SU-DHL-6 (cell line): ENCODE data around the gene ZAR1L.

Experiments used
- CTCF ChIP-seq: fragments of 200-600 bp; sonication (generic); IDR thresholded peaks from one replicate; pipeline ENCODE4 v1.5.1; 2017; ENCODE audit warnings: antibody characterized with exemption, mild to moderate bottlenecking, low read length, moderate library complexity; ENCODE audit not compliant: insufficient read depth, poor library complexity, severe bottlenecking
- EZH2phosphoT487 ChIP-seq: fragments of 200-600 bp; sonication (generic), shearing (Covaris generic); conservative IDR thresholded peaks from 2 replicates; pipeline ENCODE4 v1.6.1; 2018; ENCODE audit warnings: mild to moderate bottlenecking, antibody characterized with exemption, low read length, moderate library complexity, mixed read lengths

- TF ChIP-seq CTCF (no peak), EZH2phosphoT487 (no peak)
These were observed at the start of gene ZAR1L, which contains the start of gene BRCA2 for GRCh38 chr13:32315238-32316027.
